ENCODE results near the gene TRAPPC3.

The TRAPPC3 gene

DNA sequence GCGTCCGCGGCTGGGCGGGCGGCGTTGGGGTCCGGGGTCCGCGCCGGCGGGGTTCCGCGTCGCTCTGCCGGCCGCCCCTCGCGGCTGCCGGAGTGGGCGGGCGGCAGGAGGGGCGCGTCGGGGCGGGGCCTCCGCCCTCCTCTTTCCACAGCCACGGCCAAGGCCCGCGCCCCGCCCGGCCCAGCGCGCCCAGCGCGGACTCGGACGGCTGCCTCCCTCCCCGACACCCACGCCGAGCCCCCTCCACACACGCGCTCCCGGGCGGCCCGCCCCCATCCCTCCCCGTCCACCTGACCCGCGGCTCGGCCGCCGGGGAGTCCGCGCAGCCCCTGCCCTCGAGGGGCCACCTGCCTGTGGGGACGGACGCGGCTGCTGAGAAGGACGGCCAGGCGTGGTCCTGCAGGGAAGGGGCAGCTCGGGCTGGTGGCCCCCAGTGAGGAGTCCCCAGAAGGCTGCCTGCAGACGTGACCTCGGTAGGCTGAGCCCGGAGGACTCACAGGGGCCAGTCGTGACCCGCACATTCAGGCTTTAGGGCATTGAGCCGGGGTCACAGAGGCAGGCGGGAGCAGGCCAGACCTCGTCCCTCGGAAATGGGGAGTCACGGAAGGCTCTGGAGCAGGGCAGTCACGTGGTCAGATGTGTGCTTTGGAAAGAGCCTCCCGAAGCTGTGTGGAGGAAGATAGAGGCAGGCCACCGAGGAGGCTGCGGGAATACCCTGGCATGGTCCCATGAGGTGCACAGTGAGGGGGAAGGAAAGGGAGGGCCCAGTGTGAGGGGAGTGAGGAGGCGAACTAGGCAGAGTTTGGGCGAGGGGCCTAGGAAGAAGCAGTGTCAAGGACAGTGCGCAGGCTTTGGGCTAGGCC, 23.9 kb downstream of the TRAPPC3 start, which contains the start of gene COL8A2:
Gene COL8A2 (minus strand): TSS at position 94 of the 863 bp plus-strand sequence. CDS start 24,980 bp downstream, outside the sequence.
- DNase-seq: no peak

DNA sequence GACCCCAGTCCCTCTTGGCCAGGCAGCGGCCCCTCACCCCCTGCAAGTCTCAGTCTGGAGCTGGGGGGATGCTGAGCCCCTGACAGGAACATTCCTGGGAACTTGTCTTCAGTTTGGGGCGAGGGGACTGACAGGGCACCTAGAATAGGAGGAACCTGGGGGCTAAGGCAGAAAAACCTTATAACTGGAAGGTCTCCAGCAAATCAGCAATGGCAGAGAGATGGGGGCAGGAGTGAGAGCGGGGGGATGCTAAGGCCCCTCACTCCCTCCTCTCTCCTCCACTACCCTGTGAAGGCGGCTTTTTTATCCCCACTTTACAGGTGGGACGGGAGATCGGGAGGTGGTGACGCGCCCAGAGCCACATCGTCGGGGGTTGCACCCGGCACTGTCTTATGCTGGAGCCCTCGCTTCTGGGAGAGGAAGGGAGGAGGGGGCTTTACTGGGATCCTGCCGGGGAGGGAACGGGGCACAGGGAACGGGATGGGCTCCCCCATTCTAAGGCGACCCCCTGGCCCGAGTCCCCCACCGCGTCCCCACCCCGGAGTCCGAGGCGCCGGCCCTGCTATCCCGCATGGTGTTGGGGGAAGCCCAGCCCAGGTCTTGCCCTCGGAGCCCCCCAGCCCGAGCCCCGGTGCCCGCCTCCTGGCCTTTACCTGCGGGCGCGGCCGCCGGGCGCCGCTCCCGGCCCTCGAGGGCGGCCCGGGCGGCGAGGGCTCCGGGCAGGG, 24.7 kb downstream of the TRAPPC3 start:
- DNase-seq: no peak

DNA sequence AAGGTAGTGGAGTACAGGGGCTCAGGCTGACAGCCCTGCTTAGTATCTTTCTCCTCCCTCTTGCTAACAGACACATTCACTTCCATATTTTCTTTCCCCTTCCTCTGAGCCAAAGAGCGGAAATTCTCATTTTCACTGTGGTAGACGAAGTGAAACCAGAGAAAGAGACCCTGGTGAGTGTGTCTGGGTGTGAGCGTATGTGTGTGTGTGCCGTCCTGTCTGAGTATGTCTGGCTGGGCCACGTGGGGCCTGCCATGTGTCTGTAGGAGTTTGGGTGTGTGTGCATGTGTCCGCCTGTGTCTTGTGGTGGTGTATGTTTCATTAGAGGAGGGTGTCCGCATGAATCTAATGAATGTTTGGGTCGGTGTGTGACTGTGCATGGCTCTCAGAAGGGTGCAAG, 25.9 kb downstream of the TRAPPC3 start:
- no peak for DNase-seq

GRCh38 chr1:36122062-36123030, 26.9 kb downstream of the TRAPPC3 start:
- DNase-seq: no peak

- no peak for DNase-seq
Measured at GRCh38 chr1:36119456-36119855, 29.8 kb downstream of the TRAPPC3 start.

DNA sequence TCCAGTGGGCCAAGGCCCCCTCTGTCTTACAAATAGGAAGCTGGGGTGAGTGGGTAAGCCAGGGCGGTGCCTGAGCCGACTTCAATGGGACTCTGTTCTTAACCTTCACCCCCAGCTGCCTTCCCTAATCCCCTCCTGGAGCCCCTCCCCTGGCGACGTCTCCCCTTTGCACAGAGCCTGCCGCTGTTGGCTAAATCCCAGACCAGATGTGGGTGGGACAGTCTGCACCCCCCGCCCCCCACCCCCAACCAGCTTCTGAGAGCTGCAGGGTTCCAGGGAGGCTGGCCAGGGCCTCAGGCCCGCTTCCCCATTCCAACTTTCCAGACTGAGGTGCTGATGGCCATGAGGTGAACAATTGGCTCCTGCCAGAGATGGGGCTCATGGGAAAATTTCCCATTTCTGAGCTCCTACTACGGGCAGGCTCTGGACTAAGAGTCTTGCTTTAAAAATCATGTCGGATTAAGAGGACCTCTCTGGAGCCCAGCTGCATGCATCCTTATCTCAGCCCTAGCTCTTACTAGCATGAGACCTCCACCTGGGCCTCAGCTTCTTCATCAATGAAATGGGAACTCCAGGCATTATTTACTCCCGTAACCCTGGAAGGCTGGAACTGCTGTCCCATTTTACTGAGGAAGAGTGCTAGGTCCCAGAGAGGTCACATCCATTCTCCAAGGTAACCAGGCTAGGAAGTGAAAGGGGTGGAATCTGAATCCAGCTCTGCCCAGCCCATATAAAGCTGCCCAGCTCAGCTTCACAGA, 30.7 kb downstream of the TRAPPC3 start:
- no peak for DNase-seq

DNA sequence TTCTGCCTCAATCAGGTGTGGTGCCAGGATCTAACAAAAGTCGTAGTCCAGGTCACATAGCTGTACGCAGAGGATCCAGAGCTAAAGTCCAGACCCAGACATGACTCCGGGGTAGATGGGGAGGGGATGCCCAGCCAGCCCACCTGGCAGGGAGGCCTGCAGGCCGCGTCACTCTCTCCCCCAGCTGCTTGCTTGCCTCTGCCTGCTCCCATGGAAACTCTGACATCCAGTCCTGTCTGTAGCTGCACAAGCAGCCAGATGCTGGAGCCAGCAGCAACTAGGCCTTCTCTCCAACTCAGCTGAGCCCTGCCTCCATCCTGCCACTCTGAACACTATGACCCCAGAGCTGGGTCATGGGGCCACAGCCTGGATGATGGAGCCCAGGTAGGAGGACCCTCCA, 32.4 kb downstream of the TRAPPC3 start:
- no peak for DNase-seq

DNA sequence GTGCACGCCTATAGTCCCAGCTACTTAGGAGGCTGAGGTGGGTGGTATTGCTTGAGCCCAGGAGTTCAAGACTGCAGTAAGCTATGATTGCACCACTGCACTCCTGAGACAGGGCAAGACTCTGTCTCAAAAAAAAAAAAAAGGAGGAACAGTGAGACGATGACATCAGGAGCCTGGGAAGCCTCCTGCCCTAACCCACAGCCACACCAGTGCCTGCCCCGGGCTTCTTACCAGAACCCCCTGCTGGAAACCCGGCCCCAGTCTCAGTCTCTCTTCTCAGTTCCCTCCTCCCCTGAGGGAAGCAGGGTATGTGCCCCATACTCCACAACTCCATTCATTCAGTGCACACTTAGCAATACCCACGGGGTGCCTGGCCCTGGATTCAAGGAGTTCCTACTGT, 33.4 kb downstream of the TRAPPC3 start:
- DNase-seq: no peak

- DNase-seq: peak; percentile 43
Measured at GRCh38 chr1:36115200-36115669, 34.1 kb downstream of the TRAPPC3 start.

DNA sequence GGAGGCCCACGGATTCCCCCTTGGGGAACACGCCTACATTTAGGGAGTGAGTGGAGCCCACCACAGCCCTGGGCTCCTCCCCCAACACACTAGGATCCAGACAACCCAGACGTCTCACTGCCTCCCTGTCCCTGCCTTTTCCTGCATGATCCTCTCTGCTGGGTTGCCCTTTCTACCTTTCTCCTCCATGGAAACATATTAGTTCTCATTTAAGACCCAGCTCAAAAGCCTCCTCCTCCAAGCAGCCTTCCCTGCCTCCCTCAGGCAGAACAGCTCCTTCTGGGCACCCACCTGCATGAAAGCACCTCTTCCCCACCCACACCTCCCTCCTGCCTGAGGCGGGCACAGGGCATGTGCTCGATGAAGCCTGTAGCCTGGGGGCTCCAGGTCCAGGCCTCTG, 34.9 kb downstream of the TRAPPC3 start:
- no peak for DNase-seq

- DNase-seq: no peak
Measured at GRCh38 chr1:36112823-36113222, 36.5 kb downstream of the TRAPPC3 start.

DNA sequence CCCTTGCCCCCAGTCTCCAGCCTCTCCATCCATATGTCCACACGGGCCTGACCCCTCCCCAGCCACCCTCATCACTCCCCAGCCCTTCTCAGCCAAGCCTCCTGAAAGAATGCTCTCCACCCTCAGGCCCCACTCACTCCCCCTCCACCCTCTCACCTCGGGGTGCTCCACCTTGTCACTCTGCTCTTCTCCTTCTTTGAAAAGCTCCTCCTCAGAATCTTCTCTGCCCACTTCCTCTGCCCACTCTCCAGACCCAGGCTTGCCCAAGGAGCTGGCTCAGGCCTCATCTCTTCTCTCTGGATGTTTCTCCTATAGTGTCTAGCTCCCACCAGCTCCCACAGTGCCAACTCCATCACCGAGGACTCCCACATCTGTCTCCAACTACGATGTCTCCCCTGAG, 38.1 kb downstream of the TRAPPC3 start:
- DNase-seq: no peak

GRCh38 chr1:36109041-36109679, 40.1 kb downstream of the TRAPPC3 start:
- DNase-seq: no peak

DNA sequence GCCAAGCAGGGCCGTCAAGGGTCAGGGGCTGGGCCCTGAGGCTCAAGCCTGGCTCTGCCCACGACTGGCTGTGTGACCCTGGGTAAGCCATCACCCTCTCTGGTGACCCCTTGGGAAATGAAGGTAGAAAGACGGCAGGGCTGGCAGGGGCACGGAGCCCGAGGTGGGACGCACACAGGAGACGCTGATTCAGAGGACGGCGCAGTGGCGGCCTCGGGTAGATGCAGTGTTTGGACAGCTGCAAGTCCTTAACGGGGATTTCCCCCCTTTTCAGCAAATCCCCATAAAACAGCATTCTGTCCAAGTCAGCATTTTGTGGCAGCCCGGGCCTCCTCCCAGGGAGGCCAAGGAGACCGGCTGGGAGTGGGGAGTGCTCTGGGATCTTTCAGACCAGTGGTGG, 41.0 kb downstream of the TRAPPC3 start:
- DNase-seq: no peak

GRCh38 chr1:36107394-36107793, 41.9 kb downstream of the TRAPPC3 start:
- no peak for DNase-seq

GRCh38 chr1:36106269-36106668, 43.0 kb downstream of the TRAPPC3 start:
- no peak for DNase-seq

GRCh38 chr1:36101546-36101945, 47.7 kb downstream of the TRAPPC3 start:
- DNase-seq: no peak

DNA sequence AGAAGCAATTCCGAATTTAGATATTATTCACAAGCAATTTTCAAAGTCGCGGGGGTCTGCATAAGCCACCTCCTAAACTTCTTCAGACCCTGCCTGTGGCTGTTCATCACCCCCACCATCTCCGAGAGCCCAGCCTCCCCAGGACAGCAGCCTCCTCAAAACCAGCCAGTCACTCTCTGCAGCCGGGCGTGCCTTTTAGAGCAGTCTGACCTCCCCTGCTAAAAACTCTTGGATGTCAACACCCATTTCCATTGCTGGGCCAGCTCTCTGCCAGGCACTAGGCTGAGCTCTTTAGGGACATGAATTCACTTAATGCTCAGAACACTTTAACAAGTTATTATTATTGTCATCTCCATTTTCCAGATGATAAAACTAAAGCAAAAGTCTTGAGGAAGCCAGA, 48.9 kb downstream of the TRAPPC3 start:
- no peak for DNase-seq

DNA sequence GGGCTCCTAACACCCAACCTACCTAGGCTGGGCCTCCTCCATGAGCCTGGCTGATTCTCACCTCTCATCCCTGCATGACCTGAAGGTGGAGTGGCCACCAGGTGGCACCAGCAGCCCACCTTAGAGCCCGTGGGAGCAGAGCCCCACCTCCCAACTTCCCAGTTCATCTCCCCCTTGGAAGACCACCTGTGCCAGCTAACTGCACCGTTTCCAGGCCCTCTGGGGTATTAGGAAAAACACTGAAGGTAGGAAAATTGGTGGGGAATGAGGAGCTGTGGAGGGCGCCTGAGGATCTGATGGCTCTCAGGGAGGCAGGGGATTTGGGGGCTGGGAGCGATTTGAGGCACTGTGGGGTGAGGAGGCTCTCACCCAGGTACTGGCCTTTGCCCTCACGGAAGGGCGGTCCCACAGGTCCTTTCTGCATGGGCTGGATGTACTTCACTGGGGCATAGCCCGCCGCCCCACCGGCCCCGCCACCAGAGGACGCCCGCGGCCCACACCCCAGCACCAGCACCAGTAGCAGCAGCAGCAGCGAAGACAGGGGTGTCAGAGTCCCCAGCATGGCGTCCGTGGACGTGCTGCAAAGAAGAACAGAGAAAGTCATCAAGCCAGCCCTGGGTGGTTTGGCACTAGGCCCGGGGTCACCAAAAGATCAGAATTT, 49.5 kb downstream of the TRAPPC3 start:
- DNase-seq: peak in 1 of 2 experiments; percentile 43

DNA sequence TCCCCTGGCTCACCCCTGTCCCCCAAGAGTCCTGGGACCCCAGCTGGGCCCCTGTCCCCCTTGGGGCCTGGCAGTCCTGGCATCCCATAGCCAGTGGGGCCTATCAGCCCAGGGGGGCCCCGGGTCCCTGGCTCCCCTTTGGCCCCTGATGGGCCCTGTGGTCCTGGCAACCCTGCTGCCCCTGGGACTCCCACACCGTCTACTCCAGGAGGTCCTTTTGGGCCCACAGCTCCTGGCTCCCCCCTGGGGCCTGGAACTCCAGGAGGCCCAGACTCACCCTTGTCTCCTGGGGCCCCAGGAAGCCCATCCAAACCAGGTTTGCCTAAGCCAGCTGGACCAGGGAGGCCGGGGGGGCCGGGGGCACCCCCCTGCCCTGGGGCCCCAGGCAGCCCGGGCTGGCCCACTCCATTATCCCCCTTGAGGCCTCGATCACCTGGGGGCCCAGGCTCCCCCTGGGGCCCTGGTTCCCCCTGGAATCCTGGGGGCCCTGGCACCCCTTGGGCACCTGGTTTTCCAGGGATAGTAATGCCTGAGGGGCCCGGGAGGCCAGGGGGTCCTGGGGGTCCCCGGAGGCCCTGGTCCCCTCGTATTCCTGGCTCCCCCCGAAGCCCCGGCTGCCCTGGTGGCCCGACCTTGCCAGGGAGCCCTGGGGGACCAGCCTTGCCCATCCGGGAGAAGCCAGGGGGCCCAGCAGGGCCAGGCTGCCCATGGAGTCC, 50.5 kb downstream of the TRAPPC3 start:
- no peak for DNase-seq
